Measurements from ENCODE around the gene GLCE.
"Not testable (repeated sequence)": the region's sequence is repeated elsewhere in the genome, so short reads cannot be mapped to it uniquely, and the experiment has no call there.

The GLCE gene

GRCh38 chr15:69302087-69302486 is 141.7 kb downstream of the GLCE start:
- not testable (repeated sequence) for DNase-seq

- no peak for DNase-seq
Measured at GRCh38 chr15:69302929-69303328, 142.5 kb downstream of the GLCE start.

- no peak for DNase-seq
Measured at GRCh38 chr15:69303337-69304181, 143.1 kb downstream of the GLCE start.

GRCh38 chr15:69304182-69304545 is 143.7 kb downstream of the GLCE start:
- DNase-seq = no peak

- no peak for DNase-seq
Measured at GRCh38 chr15:69305204-69305931, 144.9 kb downstream of the GLCE start.

- no peak for DNase-seq
Measured at GRCh38 chr15:69305933-69306568, 145.6 kb downstream of the GLCE start.

- DNase-seq = no peak
Measured at GRCh38 chr15:69307939-69308338, 147.5 kb downstream of the GLCE start.

- DNase-seq = no peak
Measured at GRCh38 chr15:69308949-69309348, 148.5 kb downstream of the GLCE start.

- no peak for DNase-seq
Measured at GRCh38 chr15:69311319-69311721, 150.9 kb downstream of the GLCE start.

- no peak for DNase-seq
Measured at GRCh38 chr15:69313432-69314000, 153.1 kb downstream of the GLCE start.

GRCh38 chr15:69314131-69314530 is 153.7 kb downstream of the GLCE start:
- DNase-seq = no peak

- DNase-seq = no peak
Measured at GRCh38 chr15:69314736-69315135, 154.3 kb downstream of the GLCE start.

GRCh38 chr15:69315402-69316110 is 155.1 kb downstream of the GLCE start:
- DNase-seq = no peak

- no peak for DNase-seq
Measured at GRCh38 chr15:69316291-69316690, 155.9 kb downstream of the GLCE start.

GRCh38 chr15:69317392-69317841 is 157.0 kb downstream of the GLCE start:
- no peak for DNase-seq

GRCh38 chr15:69318033-69318432 is 157.6 kb downstream of the GLCE start:
- DNase-seq = no peak

GRCh38 chr15:69319384-69320375 is 159.2 kb downstream of the GLCE start:
- DNase-seq = no peak

GRCh38 chr15:69320977-69321554 is 160.6 kb downstream of the GLCE start:
- DNase-seq = no peak

All from activated T-cell treated with anti-CD3 and anti-CD28 coated beads, Interleukin-2, amount 50 U/mL, for 1 hour (primary cell).